NCI-H1092 treated with DMSO at 0.1 percent for 48 hours (cell line): ENCODE results near the gene PPP2R3B.
"Not testable (repeated sequence)": the region's sequence is repeated elsewhere in the genome, so short reads cannot be mapped to it uniquely, and the experiment has no call there.

Experiments used
- DNase-seq: peaks from one replicate; lab custom pipeline; 2025; lab: John Stamatoyannopoulos, UW

The PPP2R3B gene

DNA sequence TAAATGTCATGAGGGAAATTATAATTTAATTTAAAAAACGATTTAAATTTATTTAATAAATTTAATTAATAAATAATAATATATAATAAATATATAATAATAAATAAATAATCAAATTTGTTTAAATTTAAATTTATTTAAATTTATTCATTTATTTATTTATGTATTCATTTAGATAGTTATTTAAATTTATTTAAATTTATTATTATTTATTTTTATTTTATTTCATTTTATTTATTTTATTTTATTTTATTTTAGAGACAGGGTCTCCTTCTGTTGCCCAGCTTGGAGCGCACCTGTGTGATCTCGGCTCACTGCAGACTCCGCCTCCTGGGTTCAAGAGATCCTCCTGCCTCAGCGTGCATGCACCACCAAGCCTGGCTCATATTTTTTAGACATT, 18.4 kb upstream of the PPP2R3B start:
- no peak for DNase-seq

DNA sequence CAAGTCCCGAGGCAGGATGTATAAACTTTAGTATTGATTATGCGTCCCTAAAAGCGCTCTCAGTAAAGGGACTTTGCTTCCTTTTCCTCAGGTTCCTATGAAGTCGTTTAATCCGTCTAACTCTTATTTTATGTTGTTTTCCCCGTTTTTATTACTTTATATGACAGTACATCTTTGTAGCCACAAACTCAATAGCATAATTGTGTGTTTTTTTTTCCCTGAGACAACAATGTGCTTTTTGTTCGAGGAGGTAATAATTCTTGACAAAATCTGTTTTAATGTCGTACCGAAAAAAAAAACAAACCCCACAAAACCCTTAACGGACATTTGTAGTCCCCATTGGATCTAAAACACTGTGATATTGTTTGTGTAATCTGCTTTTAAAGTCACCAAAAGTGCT, 17.9 kb upstream of the PPP2R3B start:
- no peak for DNase-seq

DNA sequence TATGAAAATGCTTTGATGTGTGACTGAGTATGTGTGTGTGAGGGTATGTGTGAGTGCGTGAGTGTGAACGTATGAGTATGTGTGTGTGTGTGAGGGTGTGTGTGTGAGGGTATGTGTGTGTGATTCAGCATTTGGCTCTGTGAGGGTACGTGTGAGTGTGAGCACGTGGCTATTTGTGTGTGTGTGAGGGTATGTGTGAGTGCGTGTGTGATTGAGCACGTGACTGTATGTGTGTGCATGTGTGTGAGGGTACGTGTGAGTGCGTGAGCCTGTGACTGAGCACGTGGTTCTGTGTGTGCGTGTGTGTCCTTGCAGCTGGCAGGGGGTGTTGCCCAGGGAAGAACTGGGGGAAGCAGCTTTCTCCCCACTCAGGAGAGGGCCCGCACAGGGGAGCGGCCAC, 16.1 kb upstream of the PPP2R3B start:
- DNase-seq, result no peak

DNA sequence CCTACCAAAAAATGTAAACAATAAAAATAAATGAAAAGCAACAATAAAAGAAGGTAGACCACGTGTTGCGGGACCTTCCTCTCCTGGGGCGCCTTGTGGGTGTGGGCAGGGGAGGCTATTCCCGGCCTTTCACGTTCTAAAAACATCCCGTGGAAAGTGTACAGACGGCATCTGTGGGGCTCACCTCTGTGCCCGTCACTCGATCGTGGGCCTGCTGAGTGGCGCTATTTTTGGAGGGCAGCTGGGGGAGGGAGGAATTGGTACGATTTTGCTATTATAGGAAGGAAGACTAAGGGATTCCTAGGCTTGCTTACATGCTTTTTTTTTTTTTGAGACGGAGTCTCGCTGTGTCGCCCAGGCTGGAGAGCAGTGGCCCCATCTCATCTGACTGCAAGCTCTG, 13.6 kb upstream of the PPP2R3B start:
- no peak for DNase-seq

DNA sequence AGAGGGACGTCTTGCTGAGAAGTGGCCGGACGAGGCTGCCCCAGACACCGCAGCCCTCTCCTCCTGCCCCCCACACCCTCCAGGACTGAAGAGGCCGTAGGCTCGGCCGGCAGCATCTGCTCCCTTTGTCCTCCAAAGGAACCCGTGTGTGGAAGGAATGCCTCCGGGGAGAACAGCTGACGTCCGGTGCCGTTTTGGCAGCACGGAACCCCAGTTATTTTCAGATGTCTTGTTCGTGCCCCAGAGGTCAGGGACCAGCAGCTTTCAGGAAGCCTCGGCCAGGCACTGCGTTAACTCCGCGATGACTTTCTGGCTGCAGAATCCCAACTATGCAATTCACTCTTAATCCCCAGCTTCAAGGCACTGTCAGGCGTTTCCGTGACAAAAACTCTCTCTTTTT, 10.9 kb upstream of the PPP2R3B start:
- no peak for DNase-seq

DNA sequence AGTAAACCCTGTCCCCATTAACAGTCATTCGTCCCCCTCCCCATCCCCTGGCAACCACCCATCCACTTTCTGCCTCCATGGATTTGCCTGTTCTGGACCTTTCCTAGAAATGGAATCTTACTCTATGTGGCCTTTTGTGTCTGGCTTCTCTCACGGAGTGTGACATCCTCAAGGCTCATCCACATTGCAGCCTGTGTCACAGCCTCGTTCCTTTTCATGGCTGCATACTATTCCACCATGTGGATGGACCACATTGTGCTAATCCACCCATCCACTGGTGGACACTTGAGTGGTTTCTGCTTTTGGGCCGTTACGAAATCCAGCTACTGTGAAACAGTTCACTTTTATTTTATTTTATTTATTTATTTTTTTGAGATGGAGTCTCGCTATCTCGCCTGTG, 8.1 kb upstream of the PPP2R3B start:
- DNase-seq, result no peak

DNA sequence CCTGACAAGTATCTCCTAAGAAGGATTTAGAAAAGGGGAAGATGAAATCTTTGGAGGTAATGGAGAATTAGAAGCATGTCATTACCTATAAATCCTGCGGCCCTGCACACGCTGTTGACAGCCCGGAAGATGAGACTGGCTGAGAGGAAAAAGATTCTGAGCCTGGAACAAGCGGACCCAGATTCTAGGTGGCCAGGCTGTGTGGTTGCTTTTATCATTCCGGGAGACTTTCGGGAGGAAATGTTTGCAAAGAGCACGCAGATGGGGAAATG, 5.8 kb upstream of the PPP2R3B start:
- DNase-seq, result no peak

DNA sequence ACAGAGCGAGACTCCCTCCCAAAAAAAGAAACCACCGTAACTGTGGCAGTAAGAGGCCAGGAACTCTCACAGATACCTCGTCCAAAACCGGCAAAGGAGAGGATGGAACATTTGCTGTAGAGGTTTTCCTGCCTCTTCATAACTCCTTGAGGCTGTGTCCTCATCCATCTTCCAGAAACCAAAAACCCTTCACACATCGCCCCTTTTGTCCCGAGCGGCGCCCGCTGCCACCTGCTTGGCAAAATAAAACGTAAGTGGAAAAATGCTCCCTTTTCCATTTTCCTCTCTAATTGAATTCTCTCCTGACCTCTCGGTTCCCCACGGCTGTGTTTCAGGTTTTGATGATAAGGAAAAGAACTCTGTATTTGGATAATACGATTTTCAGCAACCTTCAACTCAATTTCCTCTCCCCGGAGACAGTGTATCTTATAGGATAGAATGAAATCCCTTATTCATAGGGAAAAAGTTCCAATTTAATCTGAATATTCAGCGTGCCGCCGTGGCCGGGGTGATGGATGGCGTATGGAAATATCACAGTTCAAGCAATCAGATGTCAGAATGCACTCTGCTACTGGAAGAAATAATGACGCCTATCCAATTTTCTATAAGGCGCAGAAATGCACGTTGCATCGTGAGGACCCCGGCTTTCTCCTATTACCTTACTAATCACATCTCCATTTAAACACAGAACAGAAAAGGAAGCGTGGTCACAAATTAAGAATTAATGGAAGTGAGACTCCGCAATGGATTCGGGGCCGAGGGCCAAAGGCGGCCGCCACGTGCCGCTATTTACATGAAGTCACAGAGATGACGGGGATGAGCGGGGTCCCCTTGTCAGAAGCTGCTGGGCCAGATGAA, 5.2 kb upstream of the PPP2R3B start:
- no peak for DNase-seq

DNA sequence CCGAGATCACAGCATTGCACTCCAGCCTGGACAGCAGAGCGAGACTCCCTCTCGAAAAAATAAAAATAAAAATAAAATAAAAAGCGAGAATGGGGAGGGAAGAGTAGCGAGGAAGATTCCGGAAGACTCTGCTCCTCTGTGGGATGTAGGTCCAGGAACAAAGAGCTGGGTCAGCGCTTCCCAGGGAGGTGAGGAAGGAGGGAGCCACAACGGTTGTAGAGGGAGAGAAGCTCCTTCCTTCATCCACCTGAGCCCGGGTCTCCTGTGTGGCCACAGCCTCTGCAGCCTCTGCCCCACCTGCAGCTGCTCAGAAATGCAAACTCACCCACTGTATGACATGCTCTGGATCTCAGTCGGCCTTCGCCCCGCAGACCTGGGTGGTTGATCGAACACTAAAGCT, 3.8 kb upstream of the PPP2R3B start:
- no peak for DNase-seq

DNA sequence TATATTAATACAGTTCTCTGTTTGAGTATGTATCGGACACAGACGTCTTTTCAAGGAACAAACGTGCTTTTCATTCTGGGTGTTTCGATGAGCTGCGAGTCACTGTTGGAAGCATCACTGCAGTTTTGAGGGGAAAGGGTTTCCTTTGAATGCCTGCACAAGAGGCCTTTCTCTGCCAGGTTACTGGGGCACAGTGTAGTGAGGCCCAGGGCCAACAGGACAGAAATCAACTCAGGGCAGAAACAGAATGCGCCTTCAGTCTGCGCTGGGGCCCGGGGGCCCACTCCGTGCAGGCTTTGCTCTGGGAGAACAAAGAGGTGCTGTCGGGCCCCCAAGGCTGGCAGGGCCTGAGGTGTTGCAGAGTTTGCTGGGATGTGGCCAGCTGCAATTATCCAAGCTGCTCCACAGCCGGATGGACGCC, 2.3 kb upstream of the PPP2R3B start:
- DNase-seq, result no peak

DNA sequence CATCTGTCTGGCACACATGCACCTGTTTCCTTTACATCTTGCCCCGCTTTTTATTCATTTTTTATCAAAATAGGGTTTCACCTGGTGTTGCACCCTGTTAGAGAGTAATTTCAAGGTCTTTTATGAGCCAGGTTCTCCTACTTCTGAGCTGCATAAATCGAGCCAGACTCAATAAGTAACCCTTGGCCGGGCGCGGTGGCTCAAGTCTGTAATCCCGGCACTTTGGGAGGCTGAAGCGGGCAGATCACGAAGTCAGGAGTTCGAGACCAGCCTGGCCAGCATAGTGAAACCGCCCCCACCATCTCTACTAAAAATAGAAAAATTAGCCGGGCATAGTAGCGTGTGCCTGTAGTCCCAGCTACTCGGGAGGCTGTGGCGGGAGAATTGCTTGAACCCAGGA, 1.0 kb upstream of the PPP2R3B start:
- no peak for DNase-seq

DNA sequence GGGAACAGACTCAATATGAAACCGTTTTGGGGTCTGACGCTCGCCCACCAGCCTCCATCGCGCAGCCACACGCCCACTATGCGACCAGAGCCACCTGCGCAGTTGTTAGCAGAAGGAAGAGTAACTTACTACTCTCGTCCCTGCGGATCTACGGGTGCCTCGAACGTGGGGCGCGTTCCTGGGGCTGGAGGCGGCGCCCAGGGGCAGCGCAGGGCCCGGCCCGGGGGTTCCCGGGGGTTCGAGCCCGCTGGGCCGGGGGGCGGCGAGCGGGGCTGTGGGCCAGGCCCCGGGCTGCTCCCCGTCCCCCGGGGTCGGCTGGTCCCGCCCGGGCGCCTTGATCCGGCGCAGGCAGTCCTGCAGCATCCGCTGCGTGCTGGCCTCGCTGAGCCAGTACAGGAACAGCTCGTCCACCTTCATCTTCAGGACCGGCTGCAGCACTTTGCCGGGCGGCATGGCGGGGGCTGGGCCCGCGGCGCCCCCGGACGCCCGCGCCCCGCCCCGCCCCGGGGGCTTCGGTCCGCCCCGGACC, 404 bp downstream of the PPP2R3B start:
- DNase-seq, result no peak

DNA sequence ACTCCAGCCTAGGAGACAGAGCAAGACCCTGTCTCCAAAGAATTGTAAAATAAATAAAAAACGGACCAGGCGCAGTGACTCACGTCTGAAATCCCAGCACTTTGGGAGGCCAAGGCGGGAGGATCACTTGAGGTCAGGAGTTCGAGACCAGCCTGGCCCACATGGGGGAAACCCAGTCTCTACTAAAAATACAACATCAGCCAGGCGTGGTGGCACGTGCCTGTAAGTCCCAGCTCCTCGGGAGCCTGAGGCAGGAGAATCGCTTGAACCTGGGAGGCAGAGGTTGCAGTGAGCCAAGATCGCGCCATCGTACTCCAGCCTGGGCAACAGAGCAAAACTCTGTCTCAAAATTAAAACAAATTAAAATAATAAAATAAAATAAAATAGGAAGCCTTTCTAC, 971 bp downstream of the PPP2R3B start:
- DNase-seq, result not testable (repeated sequence)

DNA sequence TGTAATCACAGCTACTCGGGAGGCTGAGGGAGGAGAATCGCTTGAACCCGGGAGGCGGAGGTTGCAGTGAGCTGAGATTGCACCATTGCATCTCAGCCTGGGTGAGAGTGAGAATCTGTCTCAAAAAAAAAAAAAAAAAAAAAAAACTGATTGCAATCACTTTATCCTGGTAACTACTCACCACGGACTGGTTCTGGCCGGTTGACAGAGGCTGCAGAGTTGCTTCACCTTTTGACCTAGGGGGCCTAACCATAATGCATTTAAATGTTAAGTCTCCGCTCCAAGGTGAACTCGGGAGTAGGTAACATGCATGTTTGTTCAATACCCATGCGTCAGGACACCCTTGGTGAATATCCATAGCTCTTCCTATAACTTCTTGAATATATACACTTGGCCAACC, 1.8 kb downstream of the PPP2R3B start:
- DNase-seq, result no peak

DNA sequence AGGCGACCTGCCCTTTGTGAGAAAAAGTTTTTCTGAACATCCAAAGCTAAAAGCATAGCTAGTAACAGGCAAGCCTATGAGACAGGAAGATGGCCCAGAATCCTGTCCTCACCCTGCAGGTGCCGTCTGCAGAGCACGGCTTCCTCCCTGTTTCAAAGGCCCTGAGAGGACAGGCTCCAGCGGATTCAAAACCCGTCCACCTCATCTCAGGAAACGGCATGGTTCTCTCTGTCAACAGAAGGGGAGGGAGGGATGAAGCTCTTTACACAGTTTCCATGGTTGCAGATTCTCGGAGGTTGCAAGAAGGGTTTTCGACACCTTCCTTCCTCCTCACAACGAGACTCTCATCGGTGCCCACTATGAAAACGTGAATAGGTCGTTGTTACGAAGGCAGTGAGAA, 8.3 kb downstream of the PPP2R3B start:
- no peak for DNase-seq

DNA sequence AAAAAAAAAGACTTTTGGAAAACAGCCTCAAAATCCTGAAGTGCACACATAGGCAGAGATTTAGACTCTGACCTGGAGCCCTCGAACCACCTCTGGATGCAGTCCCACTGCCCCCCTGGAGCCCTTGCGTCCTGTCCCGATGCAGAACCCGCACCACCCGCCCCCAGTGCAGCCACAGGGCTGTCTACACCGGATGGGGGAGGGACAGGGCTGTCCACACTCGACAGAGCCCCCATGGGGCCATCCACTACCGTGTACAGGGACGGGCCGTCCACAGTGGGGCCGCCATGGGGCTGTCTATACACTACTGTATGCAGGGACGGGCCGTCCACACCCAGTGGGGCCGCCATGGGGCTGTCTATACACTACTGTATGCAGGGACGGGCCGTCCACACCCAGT, 10.5 kb downstream of the PPP2R3B start:
- not testable (repeated sequence) for DNase-seq

DNA sequence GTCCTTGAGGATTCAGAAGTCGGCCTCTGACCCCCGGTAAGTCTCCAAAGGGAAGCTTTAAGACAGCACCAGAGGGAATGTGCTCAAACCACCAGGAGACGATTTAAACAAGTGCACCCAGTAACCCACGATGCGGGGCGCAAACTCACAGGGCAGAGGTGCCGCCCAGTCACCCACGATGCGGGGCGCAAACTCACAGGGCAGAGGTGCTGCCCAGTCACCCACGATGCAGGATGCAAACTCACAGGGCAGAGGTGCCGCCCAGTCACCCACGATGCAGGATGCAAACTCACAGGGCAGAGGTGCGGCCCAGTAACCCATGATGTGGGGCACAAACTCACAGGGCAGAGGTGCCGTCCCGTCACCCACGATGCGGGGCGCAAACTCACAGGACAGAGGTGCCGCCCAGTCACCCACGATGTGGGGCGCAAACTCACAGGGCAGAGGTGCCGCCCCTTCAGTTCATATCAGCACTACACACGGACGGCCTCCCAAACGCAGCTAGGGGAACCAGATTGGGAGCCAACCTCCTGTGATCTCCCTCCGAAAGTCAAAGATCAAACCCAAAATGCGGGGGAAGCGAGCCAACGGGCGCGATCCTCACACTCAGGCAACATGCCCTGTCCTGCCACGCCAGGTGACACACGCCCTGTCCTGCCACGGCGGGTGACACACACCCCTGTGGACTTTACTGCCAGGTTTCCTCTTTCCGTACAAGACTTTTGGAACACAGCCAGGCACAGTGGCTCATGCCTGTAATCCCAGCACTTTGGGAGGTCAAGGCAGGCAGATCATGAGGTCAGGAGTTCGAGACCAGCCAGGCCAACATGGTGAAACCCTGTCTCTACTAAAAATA, 11.3 kb downstream of the PPP2R3B start:
- no peak for DNase-seq

DNA sequence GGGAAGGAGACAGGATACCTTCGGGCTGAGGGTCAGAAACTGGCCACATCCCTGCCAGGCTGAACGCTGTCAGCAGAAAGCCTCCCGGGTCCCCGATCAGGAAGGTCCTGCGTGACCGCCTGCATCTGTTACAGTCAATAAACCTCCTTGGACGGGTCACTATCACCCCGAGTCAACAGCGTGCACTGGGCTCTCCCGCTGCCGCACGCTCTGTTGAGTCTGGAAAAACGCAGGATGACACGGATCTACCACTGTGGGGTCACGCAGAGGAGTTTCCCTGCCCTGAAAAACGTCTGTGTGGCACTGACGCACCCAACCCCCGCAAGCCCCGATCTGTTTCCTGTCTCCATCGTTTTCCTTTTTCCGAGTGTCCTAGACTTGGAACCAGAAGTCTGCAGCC, 12.1 kb downstream of the PPP2R3B start:
- no peak for DNase-seq

DNA sequence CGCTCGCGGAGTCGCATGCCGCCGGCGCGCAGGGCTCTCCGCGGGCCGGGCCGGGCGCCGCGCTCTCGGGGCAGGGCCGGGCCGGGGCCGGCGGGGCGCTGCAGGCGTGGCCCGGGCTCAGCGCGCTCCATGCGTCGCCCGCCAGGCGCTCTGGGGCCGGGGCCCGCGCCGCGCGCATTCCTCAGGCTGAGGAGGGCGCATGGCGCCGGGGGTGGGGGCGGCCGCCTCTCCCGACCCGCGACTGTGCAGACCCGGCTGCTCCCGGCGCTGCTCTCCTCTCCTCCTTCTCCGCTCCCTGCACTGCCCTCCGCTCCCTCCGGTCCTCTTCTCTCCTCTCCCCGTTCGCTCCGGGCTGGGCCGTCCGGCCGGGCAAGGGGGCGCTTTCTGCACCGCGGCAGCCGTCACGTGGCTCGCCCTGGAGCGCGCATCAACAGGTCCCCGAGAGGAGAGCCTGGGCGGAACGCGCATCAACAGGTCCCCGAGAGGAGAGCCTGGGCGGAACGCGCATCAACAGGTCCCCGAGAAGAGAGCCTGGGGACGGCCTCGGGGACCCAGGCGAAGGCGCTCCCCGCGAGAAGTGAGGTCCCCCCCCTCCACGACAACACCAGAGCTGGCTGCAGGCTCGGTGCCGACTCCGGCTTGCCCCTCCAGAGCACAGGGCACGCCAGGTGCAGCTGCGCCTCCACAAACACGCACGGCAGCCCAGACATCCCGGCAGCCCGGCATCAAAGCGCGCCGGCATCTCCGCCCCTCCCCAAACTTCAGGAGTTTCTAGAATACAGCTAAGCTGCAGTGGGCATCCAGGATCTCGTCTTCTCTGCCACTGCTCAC, 12.9 kb downstream of the PPP2R3B start:
- no peak for DNase-seq

DNA sequence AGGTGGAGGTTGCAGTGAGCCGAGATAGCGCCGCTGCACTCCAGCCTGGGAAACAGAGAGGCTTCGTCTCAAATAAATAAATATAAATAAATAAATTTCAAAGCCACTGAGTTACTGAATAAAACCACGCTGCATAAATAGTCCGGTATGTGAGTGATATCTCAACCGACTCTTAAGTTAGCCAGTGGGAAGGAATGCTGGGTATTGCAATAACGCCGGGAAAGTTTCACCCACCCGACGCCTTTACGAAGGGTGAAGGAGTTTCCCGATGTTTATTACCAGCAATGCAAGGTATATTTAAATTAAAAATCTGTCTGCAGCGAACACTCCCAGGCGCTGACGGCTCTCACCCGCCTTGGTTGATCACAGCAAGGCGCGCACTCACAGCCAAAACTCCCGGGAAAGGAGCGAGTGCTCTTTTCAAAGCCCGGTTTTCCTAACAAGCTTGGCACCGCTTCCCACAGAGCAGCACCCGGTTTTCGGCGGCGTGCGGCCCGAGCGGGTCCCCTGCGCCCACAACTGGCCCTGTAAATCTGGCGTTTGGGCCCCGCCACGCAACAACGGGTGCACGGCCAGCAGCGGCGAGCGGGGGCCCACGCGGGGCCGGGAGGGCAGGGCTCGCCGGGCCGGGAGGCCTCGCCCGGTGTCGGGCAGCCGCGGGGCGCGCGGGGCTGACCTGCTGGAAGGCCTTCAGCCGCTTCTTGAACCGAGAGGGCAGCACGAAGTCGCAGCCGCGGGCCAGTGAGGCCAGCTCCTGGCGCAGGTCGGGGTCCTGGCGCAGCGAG, 13.7 kb downstream of the PPP2R3B start:
- DNase-seq, result no peak

DNA sequence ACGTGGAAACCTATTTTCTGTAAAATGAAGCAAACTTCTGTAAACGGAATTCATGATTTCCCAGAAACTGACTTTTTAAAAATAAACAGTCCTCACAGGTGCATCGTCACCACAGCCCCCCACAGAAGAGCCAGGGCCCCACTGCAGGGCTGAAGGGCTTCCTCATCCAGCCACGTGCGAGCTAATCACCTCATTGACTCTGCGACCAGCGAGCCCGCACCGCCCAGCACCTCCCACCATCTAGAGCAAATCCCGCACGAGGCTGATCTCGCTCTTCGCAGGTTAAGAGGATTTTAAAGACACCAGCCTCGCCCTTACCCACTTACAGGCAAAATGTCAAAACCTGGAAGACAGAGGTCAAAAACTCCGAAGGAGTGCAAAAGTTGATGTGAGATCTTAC, 14.8 kb downstream of the PPP2R3B start:
- DNase-seq, result no peak
